Measurements from ENCODE around the gene APOL6.
A peak's percentile ranks its signal among the peaks of the same experiment; 100 is the strongest.

- TF ChIP-seq CTCF (IDR thresholded peaks at IDR 0.05): no peak
- TF ChIP-seq POLR2A (IDR thresholded peaks at IDR 0.05): peak in 1 of 2 donors; percentile 39
Measured at GRCh38 chr22:35638410-35638809, 9.8 kb upstream of the APOL6 start.
